Measurements from ENCODE around the gene PEX1.

DNA sequence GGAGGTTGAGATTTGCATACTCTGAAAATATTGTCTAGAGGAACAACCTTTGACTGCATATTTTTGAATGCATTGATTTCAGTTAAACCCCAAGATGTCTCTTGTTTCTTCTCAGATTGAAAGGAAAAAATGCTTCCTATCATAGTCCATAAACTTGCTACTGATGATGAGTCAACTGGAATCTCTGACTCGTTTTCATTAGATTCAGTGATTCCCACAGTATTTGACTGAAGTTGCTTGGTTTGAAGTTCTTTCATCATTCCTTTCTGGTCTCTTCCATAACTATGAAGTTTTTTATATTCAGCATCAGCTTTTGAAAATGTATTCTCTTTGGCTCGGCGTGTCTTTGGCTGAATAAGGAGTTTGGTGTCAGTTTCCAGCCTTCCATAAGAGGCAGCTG is 10.7 kb downstream of the PEX1 start:
- TF ChIP-seq, protein P1, sequence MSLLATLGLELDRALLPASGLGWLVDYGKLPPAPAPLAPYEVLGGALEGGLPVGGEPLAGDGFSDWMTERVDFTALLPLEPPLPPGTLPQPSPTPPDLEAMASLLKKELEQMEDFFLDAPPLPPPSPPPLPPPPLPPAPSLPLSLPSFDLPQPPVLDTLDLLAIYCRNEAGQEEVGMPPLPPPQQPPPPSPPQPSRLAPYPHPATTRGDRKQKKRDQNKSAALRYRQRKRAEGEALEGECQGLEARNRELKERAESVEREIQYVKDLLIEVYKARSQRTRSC (CRISPR knock-in tag; IDR thresholded peaks at IDR 0.05; ENCODE audit: low read depth): no peak
- TF ChIP-seq, protein P2, sequence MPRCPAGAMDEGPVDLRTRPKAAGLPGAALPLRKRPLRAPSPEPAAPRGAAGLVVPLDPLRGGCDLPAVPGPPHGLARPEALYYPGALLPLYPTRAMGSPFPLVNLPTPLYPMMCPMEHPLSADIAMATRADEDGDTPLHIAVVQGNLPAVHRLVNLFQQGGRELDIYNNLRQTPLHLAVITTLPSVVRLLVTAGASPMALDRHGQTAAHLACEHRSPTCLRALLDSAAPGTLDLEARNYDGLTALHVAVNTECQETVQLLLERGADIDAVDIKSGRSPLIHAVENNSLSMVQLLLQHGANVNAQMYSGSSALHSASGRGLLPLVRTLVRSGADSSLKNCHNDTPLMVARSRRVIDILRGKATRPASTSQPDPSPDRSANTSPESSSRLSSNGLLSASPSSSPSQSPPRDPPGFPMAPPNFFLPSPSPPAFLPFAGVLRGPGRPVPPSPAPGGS (CRISPR knock-in tag; IDR thresholded peaks at IDR 0.05): no peak
- no peak for TF ChIP-seq GLI4 (CRISPR knock-in tag; IDR thresholded peaks at IDR 0.05; ENCODE audit: borderline replicate concordance)
- no peak for TF ChIP-seq ZFP37 (CRISPR knock-in tag; IDR thresholded peaks at IDR 0.05; ENCODE audit: borderline replicate concordance)
